ENCODE measurements around the gene PRXL2C.
A peak's percentile ranks its signal among the peaks of the same experiment; 100 is the strongest.

PRXL2C gene

DNA sequence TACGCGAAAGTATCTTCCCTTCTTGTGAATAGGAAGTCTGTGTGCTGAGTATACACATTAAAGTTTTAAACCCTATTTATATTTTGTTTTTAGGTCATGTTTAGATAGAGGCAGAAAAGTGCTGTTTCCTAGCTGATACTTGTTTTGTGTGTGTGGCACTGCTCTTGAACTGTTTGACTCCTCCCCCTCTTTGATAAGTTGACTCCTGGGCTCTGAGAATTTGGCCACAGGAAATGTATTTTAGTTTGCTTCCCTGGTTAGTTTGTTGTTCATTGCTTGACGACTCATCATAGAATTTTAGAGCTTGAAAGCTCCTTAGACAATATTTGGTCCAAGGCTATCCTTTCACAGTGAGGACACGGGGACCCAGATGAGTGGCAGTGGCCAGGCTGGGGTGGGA, 33.5 kb downstream of the PRXL2C start:
- H3K4me3 ChIP-seq (replicated peaks in 1 of 2; ENCODE audit: low read depth in 2 of 2, low read length in 2 of 2), result no peak overlapping the region
- peak in 1 of 2 donors; percentile 43 for DNase-seq (ENCODE audit: low read depth in 2 of 2)
- TF ChIP-seq, protein P1, sequence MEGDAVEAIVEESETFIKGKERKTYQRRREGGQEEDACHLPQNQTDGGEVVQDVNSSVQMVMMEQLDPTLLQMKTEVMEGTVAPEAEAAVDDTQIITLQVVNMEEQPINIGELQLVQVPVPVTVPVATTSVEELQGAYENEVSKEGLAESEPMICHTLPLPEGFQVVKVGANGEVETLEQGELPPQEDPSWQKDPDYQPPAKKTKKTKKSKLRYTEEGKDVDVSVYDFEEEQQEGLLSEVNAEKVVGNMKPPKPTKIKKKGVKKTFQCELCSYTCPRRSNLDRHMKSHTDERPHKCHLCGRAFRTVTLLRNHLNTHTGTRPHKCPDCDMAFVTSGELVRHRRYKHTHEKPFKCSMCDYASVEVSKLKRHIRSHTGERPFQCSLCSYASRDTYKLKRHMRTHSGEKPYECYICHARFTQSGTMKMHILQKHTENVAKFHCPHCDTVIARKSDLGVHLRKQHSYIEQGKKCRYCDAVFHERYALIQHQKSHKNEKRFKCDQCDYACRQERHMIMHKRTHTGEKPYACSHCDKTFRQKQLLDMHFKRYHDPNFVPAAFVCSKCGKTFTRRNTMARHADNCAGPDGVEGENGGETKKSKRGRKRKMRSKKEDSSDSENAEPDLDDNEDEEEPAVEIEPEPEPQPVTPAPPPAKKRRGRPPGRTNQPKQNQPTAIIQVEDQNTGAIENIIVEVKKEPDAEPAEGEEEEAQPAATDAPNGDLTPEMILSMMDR (IDR thresholded peaks at IDR 0.05; ENCODE audit: low read depth, low read length), result no peak

DNA sequence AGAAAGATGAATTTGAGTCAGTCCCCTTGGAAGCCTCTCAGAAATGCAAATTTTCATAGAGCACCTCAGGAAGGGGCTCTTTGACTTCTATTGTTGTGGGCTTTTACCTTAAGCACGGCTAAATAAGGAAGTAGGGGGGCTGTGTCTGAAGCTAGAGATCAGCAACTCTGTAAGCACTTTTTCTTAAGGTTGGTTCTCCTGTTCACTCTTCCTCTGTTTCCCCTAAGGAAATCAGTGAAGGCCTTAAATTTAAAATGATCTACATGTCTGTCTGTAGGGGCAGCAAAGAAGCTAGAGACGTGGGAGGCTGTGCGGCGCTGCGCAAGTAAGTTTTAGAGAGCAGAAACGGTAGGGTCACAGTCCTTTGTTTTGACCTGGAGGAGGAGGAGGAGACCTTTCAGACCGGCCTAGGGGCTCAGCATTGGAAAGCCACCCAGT, 34.3 kb downstream of the PRXL2C start:
- TF ChIP-seq, protein P1 (IDR thresholded peaks at IDR 0.05; ENCODE audit: low read depth, low read length), result no peak

GRCh38 chr9:96620181-96620514, 35.0 kb downstream of the PRXL2C start:
- TF ChIP-seq, protein P1 (IDR thresholded peaks at IDR 0.05; ENCODE audit: low read depth, low read length), result no peak
- DNase-seq (ENCODE audit: low read depth in 2 of 2), result no peak
- H3K4me3 ChIP-seq (replicated peaks in 1 of 2; ENCODE audit: low read depth in 2 of 2, low read length in 2 of 2), result peak overlapping the region in 1 of 2 donors; percentile 47

More for the DNA sequence above, 34.3 kb downstream of the PRXL2C start:
- H3K4me3 ChIP-seq (replicated peaks in 1 of 2; ENCODE audit: low read depth in 2 of 2, low read length in 2 of 2), result no peak overlapping the region
- peak in 1 of 2 donors; percentile 29 for DNase-seq (ENCODE audit: low read depth in 2 of 2)

- TF ChIP-seq, protein P1 (IDR thresholded peaks at IDR 0.05; ENCODE audit: low read depth, low read length), result no peak
- H3K4me3 ChIP-seq (replicated peaks in 1 of 2; ENCODE audit: low read depth in 2 of 2, low read length in 2 of 2), result peak within 1 kb of the TSS; percentile 65 to 67
These were observed 35.5 kb downstream of the PRXL2C start, which contains the start of gene CDC14B for GRCh38 chr9:96619491-96620180. Gene CDC14B, minus strand, starts transcription at chr9:96619843. Its CDS starts 465 bp downstream, at chr9:96619378.

GRCh38 chr9:96619124-96619465, 36.0 kb downstream of the PRXL2C start:
- no peak for DNase-seq (ENCODE audit: low read depth in 2 of 2)

More at GRCh38 chr9:96619491-96620180, 35.5 kb downstream of the PRXL2C start, which contains the start of gene CDC14B:
- peak; percentile 82 to 88 for DNase-seq (ENCODE audit: low read depth in 2 of 2)

GRCh38 chr9:96618209-96619123, 36.7 kb downstream of the PRXL2C start:
- DNase-seq (ENCODE audit: low read depth in 2 of 2), result peak; percentile 42 to 58
- TF ChIP-seq, protein P1 (IDR thresholded peaks at IDR 0.05; ENCODE audit: low read depth, low read length), result no peak
- H3K4me3 ChIP-seq (replicated peaks in 1 of 2; ENCODE audit: low read depth in 2 of 2, low read length in 2 of 2), result peak overlapping the region; percentile 65 to 67

More at GRCh38 chr9:96619124-96619465, 36.0 kb downstream of the PRXL2C start:
- TF ChIP-seq, protein P1 (IDR thresholded peaks at IDR 0.05; ENCODE audit: low read depth, low read length), result no peak
- peak overlapping the region; percentile 65 to 67 for H3K4me3 ChIP-seq (replicated peaks in 1 of 2; ENCODE audit: low read depth in 2 of 2, low read length in 2 of 2)
